GM21515 (cell line): Measurements from ENCODE around the gene PAPSS2.
"Not testable (repeated sequence)": the region's sequence is repeated elsewhere in the genome, so short reads cannot be mapped to it uniquely, and the experiment has no call there.

Experiments
- ATAC-seq: cut with Tn5 transposase; IDR thresholded peaks from one replicate; pipeline ENCODE4 v1.9.1; 2021; ENCODE audit not compliant: unreplicated experiment

Gene PAPSS2

GRCh38 chr10:87642486-87642885 is 17.2 kb upstream of the PAPSS2 start:
- no peak for ATAC-seq

- no peak for ATAC-seq
Measured at GRCh38 chr10:87642988-87643387, 16.7 kb upstream of the PAPSS2 start.

GRCh38 chr10:87643920-87644319 is 15.8 kb upstream of the PAPSS2 start:
- no peak for ATAC-seq

GRCh38 chr10:87644500-87644899 is 15.2 kb upstream of the PAPSS2 start:
- not testable (repeated sequence) for ATAC-seq

GRCh38 chr10:87646192-87646909 is 13.3 kb upstream of the PAPSS2 start:
- no peak for ATAC-seq

GRCh38 chr10:87646935-87647334 is 12.7 kb upstream of the PAPSS2 start:
- no peak for ATAC-seq

- no peak for ATAC-seq
Measured at GRCh38 chr10:87650838-87651589, 8.7 kb upstream of the PAPSS2 start.

- ATAC-seq = no peak
Measured at GRCh38 chr10:87651801-87652200, 7.9 kb upstream of the PAPSS2 start.

- no peak for ATAC-seq
Measured at GRCh38 chr10:87652261-87652660, 7.4 kb upstream of the PAPSS2 start.

GRCh38 chr10:87654212-87654611 is 5.5 kb upstream of the PAPSS2 start:
- ATAC-seq = no peak

GRCh38 chr10:87656431-87657072 is 3.1 kb upstream of the PAPSS2 start:
- ATAC-seq = no peak

GRCh38 chr10:87657371-87657770 is 2.3 kb upstream of the PAPSS2 start:
- ATAC-seq = no peak

GRCh38 chr10:87658321-87658795 is 1.3 kb upstream of the PAPSS2 start:
- no peak for ATAC-seq

GRCh38 chr10:87658858-87659555 is 671 bp upstream of the PAPSS2 start:
- no peak for ATAC-seq

- no peak for ATAC-seq
Measured at GRCh38 chr10:87660484-87661133, 931 bp downstream of the PAPSS2 start.

GRCh38 chr10:87661861-87662785 is 2.4 kb downstream of the PAPSS2 start:
- ATAC-seq = no peak

- ATAC-seq = no peak
Measured at GRCh38 chr10:87664276-87664701, 4.6 kb downstream of the PAPSS2 start.

- ATAC-seq = no peak
Measured at GRCh38 chr10:87667493-87667892, 7.8 kb downstream of the PAPSS2 start.

GRCh38 chr10:87668324-87669074 is 8.8 kb downstream of the PAPSS2 start:
- ATAC-seq = no peak
